K562 (cell line): ENCODE data around the gene NEUROD2. TPM values are rescaled to one million over a fixed set of nuclear protein-coding genes. Genes with fewer than 3 reads are reported as not detected.

Experiments
- BRCA1 ChIP-seq, 2 experiments: fragments of 450-650 bp in 1 of 2; sonication (generic) in 1 of 2; formaldehyde crosslinking in 1 of 2; IDR thresholded peaks; 2 replicates each; pipeline versions ENCODE4 v1.5.0 to v1.6.1; 2017 to 2020; ENCODE audit warnings: mild to moderate bottlenecking in 1 of 2, missing genetic modification reagents in 1 of 2
- CBFB ChIP-seq: sonication (generic); formaldehyde crosslinking; IDR thresholded peaks from 2 replicates; pipeline ENCODE4 v1.4.0; 2020; ENCODE audit warnings: mild to moderate bottlenecking, missing genetic modification reagents
- CSDE1 ChIP-seq, 2 experiments: fragments of 450-650 bp; IDR thresholded peaks; 2 replicates each; pipeline ENCODE4 v1.6.1; 2016; ENCODE audit warnings: mild to moderate bottlenecking in 1 of 2
- DACH1 ChIP-seq: fragments of 450-650 bp; IDR thresholded peaks from 2 replicates; pipeline ENCODE4 v1.6.1; 2018; ENCODE audit not compliant: partially characterized antibody
- ELF4 ChIP-seq: fragments of 450-650 bp; formaldehyde crosslinking; IDR thresholded peaks from 2 replicates; pipeline ENCODE4 v1.4.0; 2022; ENCODE audit warnings: missing genetic modification characterization
- HOMEZ ChIP-seq: fragments of 250-450 bp; sonication (Bioruptor Pico); IDR thresholded peaks from 2 replicates; pipeline ENCODE4 v1.4.0; 2020; ENCODE audit warnings: mild to moderate bottlenecking, moderate library complexity
- JUND ChIP-seq, 2 experiments: IDR thresholded peaks; 2 replicates in 1 of 2; 3 replicates in 1 of 2; pipeline ENCODE4 v1.6.1; 2011; ENCODE audit warnings: borderline replicate concordance in 2 of 2, low read depth in 2 of 2, low read length in 2 of 2, improper control_type of control experiment in 1 of 2, missing biosample characterization in 1 of 2, missing genetic modification characterization in 1 of 2, missing genetic modification reagents in 1 of 2
- MEF2A ChIP-seq: IDR thresholded peaks from 2 replicates; pipeline ENCODE4 v1.6.1; 2011; ENCODE audit warnings: low read depth, mild to moderate bottlenecking, low read length, moderate library complexity; ENCODE audit not compliant: control insufficient read depth
- MLLT1 ChIP-seq, 2 experiments: fragments of 450-650 bp; IDR thresholded peaks; 2 replicates each; pipeline ENCODE4 v1.6.1; 2016
- NELFE ChIP-seq: IDR thresholded peaks from 2 replicates; pipeline ENCODE4 v1.6.1; 2011; ENCODE audit warnings: mild to moderate bottlenecking; ENCODE audit not compliant: insufficient read depth, insufficient read length
- NFYB ChIP-seq: IDR thresholded peaks from 2 replicates; pipeline ENCODE4 v1.6.1; 2011; ENCODE audit warnings: mild to moderate bottlenecking, moderate library complexity; ENCODE audit not compliant: insufficient read length; ENCODE audit errors: extremely low read depth
- NR2C1 ChIP-seq, 2 experiments: fragments of 450-650 bp; IDR thresholded peaks; 2 replicates each; pipeline ENCODE4 v1.6.1; 2017; ENCODE audit warnings: mild to moderate bottlenecking in 2 of 2, antibody characterized with exemption in 1 of 2, inconsistent platforms in 1 of 2, missing compliant biosample characterization in 1 of 2, missing genetic modification characterization in 1 of 2
- RHOXF2B ChIP-seq: fragments of 250-450 bp; sonication (Bioruptor Pico); conservative IDR thresholded peaks from 2 replicates; pipeline ENCODE4 v1.5.1; 2021
- SAFB ChIP-seq: fragments of 200-400 bp; formaldehyde crosslinking; IDR thresholded peaks from 2 replicates; pipeline ENCODE4 v1.6.1; 2017; ENCODE audit warnings: low read depth, low read length, borderline replicate concordance
- SIRT6 ChIP-seq: IDR thresholded peaks from one replicate; pipeline ENCODE4 v1.6.1; 2012; ENCODE audit warnings: low read depth, mild to moderate bottlenecking, control low read depth, inconsistent platforms, low read length, moderate library complexity
- SNIP1 ChIP-seq: fragments of 450-650 bp; IDR thresholded peaks from 2 replicates; pipeline ENCODE4 v1.7.1; 2017; ENCODE audit warnings: low read depth, mild to moderate bottlenecking
- TCF15 ChIP-seq: fragments of 250-450 bp; sonication (Bioruptor Pico); IDR thresholded peaks from 2 replicates; pipeline ENCODE4 v1.8.0; 2022; ENCODE audit warnings: moderate library complexity, mild to moderate bottlenecking, inconsistent platforms
- WHSC1 ChIP-seq: IDR thresholded peaks from one replicate; pipeline ENCODE4 v1.6.1; 2012; ENCODE audit warnings: low read length, control low read depth, inconsistent platforms
- ZHX1 ChIP-seq: fragments of 150-350 bp; conservative IDR thresholded peaks from 2 replicates; pipeline ENCODE4 v1.6.1; 2014; ENCODE audit warnings: low read length
- ZNF134 ChIP-seq: fragments of 250-450 bp; sonication (Bioruptor Pico); conservative IDR thresholded peaks from 2 replicates; pipeline ENCODE4 v1.4.0; 2020
- ZNF239 ChIP-seq: fragments of 250-450 bp; sonication (Bioruptor Pico); IDR thresholded peaks from 2 replicates; pipeline ENCODE4 v1.4.0; 2020; ENCODE audit warnings: mild to moderate bottlenecking
- ZNF24 ChIP-seq: fragments of 450-650 bp; IDR thresholded peaks from 2 replicates; pipeline ENCODE4 v1.6.1; 2016
- ZNF507 ChIP-seq: conservative IDR thresholded peaks from 2 replicates; pipeline ENCODE4 v1.6.1; 2017; ENCODE audit warnings: missing genetic modification characterization, missing compliant biosample characterization
- ZNF583 ChIP-seq: fragments of 250-450 bp; sonication (Bioruptor Pico); IDR thresholded peaks from 2 replicates; pipeline ENCODE4 v1.4.0; 2020
- polyA plus RNA-seq, 8 experiments: library from polyadenylated mRNA; depleted of rRNA in 4 of 8; stranded (reverse) in 5 of 8; unstranded in 3 of 8; fragments of >200 nt; fragmentation: Nextera tagmentation in 2 of 8; fragmentation: Illumina TruSeq in 1 of 8; extraction: Ambion mirVana in 2 of 8; extraction: Trizol in 1 of 8; gene quantifications; 2 replicates each; pipeline versions ENCODE4 v1.2.1 to v1.2.3, GENCODE V29; 2011 to 2014; ENCODE audit warnings: inconsistent platforms in 1 of 8, missing spikeins in 1 of 8
- total RNA-seq, 7 experiments: library from RNA; depleted of rRNA in 6 of 7; stranded (reverse); fragments of >200 nt in 6 of 7; fragmentation: Illumina TruSeq in 2 of 7; extraction: Trizol in 2 of 7; gene quantifications; 2 replicates each; pipeline versions ENCODE4 v1.2.1 to v1.2.3, GENCODE V29; 2011 to 2021; ENCODE audit warnings: low replicate concordance in 1 of 7

The NEUROD2 gene
- total and polyA plus RNA-seq, 9 of the 15 experiments (the other 6 are each of a cell fraction or from before 2014, with no cell fraction given), result not detected

- peak; percentile 62 for TF ChIP-seq ZNF134 (CRISPR knock-in tag)
- peak; percentile 19 for TF ChIP-seq DACH1
- no peak for TF ChIP-seq HOMEZ
- no peak for TF ChIP-seq CSDE1 (IDR thresholded peaks at IDR 0.05)
- no peak for TF ChIP-seq SAFB
- TF ChIP-seq CBFB (CRISPR knock-in tag), result no peak
- no peak; the same call in 1 of the 2 replicates for TF ChIP-seq TCF15 (CRISPR knock-in tag)
- no peak for TF ChIP-seq ZNF507
- peak; percentile 92 for TF ChIP-seq JUND (IDR thresholded peaks at IDR 0.05; ENCODE audit: borderline replicate concordance, low read depth, low read length)
- peak; percentile 97 for TF ChIP-seq JUND (tag; IDR thresholded peaks at IDR 0.05; ENCODE audit: borderline replicate concordance, low read depth, low read length)
- TF ChIP-seq ZHX1, result no peak
- TF ChIP-seq MEF2A, result no peak
- TF ChIP-seq ZNF24, result no peak
- TF ChIP-seq WHSC1, result no peak
- no peak for TF ChIP-seq SNIP1
- TF ChIP-seq NFYB, result no peak
- TF ChIP-seq NELFE, result no peak
- TF ChIP-seq ZNF583 (CRISPR knock-in tag), result peak; percentile 91
- TF ChIP-seq BRCA1 (IDR thresholded peaks at IDR 0.05), result no peak
- no peak for TF ChIP-seq BRCA1 (CRISPR knock-in tag; IDR thresholded peaks at IDR 0.05)
- peak; percentile 78; the same call in 1 of the 2 replicates for TF ChIP-seq ELF4 (CRISPR knock-in tag)
- TF ChIP-seq MLLT1 (IDR thresholded peaks at IDR 0.05), result no peak
- no peak for TF ChIP-seq RHOXF2B (CRISPR knock-in tag)
- peak; percentile 78 for TF ChIP-seq NR2C1 (IDR thresholded peaks at IDR 0.05)
- TF ChIP-seq NR2C1 (tag; IDR thresholded peaks at IDR 0.05), result peak; percentile 84
- no peak for TF ChIP-seq ZNF239
- TF ChIP-seq SIRT6, result no peak
Observed at GRCh38 chr17:39650121-39650579, 42.4 kb upstream of the NEUROD2 start (continued).
